ENCODE measurements around the gene EGLN3.

The EGLN3 gene

GRCh38 chr14:33938131-33938949 is 12.5 kb downstream of the EGLN3 start:
- Histone ChIP-seq H3K9ac (ENCODE audit: low read length) (no peak overlapping the region), H3K9me3 (ENCODE audit: low read length) (no peaks in the 10 kb centered on the region), H3K36me3 (ENCODE audit: insufficient read depth, low read length) (no peaks in the 10 kb centered on the region), H3K79me2 (ENCODE audit: insufficient read depth, low read length) (no peaks in the 10 kb centered on the region), H3K27ac (ENCODE audit: low read depth, low read length, poor library complexity, severe bottlenecking) (no peak overlapping the region), H4K20me1 (ENCODE audit: insufficient read depth, low read length) (no peaks in the 10 kb centered on the region), H3K4me1 (ENCODE audit: insufficient read depth, low read length, severe bottlenecking) (peaks cover 11% of the 10 kb centered on the region), H3K4me3 (ENCODE audit: low read depth, low read length, poor library complexity, severe bottlenecking) (no peak overlapping the region), H3K27me3 (ENCODE audit: insufficient read depth, low read length) (no peaks in the 10 kb centered on the region), H3K9me2 (ENCODE audit: low read depth, low read length) (no peaks in the 10 kb centered on the region), H2AFZ (ENCODE audit: low read length) (no peak overlapping the region), H3K4me2 (ENCODE audit: low read length) (no peak overlapping the region; the same call in 1 of the 2 replicates), H3F3A (ENCODE audit: insufficient read depth, low read length) (no peaks in the 10 kb centered on the region)
- TF ChIP-seq EZH2 (IDR thresholded peaks at IDR 0.05; ENCODE audit: borderline replicate concordance, low read length), result no peak
- TF ChIP-seq, protein P1, sequence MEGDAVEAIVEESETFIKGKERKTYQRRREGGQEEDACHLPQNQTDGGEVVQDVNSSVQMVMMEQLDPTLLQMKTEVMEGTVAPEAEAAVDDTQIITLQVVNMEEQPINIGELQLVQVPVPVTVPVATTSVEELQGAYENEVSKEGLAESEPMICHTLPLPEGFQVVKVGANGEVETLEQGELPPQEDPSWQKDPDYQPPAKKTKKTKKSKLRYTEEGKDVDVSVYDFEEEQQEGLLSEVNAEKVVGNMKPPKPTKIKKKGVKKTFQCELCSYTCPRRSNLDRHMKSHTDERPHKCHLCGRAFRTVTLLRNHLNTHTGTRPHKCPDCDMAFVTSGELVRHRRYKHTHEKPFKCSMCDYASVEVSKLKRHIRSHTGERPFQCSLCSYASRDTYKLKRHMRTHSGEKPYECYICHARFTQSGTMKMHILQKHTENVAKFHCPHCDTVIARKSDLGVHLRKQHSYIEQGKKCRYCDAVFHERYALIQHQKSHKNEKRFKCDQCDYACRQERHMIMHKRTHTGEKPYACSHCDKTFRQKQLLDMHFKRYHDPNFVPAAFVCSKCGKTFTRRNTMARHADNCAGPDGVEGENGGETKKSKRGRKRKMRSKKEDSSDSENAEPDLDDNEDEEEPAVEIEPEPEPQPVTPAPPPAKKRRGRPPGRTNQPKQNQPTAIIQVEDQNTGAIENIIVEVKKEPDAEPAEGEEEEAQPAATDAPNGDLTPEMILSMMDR (IDR thresholded peaks at IDR 0.05; ENCODE audit: low read length), result no peak

GRCh38 chr14:33936391-33936790 is 14.5 kb downstream of the EGLN3 start:
- no peak overlapping the region for H3K27ac ChIP-seq (ENCODE audit: low read depth, low read length, poor library complexity, severe bottlenecking)
- H3F3A ChIP-seq (ENCODE audit: insufficient read depth, low read length), result no peaks in the 10 kb centered on the region
- no peaks in the 10 kb centered on the region for H4K20me1 ChIP-seq (ENCODE audit: insufficient read depth, low read length)
- no peaks in the 10 kb centered on the region for H3K9me2 ChIP-seq (ENCODE audit: low read depth, low read length)
- no peaks in the 10 kb centered on the region for H3K27me3 ChIP-seq (ENCODE audit: insufficient read depth, low read length)
- no peaks in the 10 kb centered on the region for H3K36me3 ChIP-seq (ENCODE audit: insufficient read depth, low read length)
- no peak overlapping the region for H2AFZ ChIP-seq (ENCODE audit: low read length)
- no peak for TF ChIP-seq EZH2 (IDR thresholded peaks at IDR 0.05; ENCODE audit: borderline replicate concordance, low read length)
- H3K4me1 ChIP-seq (ENCODE audit: insufficient read depth, low read length, severe bottlenecking), result peaks cover 11% of the 10 kb centered on the region
- H3K4me2 ChIP-seq (ENCODE audit: low read length), result no peak overlapping the region
- H3K9me3 ChIP-seq (ENCODE audit: low read length), result no peaks in the 10 kb centered on the region
- no peaks in the 10 kb centered on the region for H3K79me2 ChIP-seq (ENCODE audit: insufficient read depth, low read length)
- no peak overlapping the region for H3K9ac ChIP-seq (ENCODE audit: low read length)
- no peak overlapping the region for H3K4me3 ChIP-seq (ENCODE audit: low read depth, low read length, poor library complexity, severe bottlenecking)

- H3K27me3 ChIP-seq (ENCODE audit: insufficient read depth, low read length), result no peaks in the 10 kb centered on the region
- H2AFZ ChIP-seq (ENCODE audit: low read length), result no peak overlapping the region
- H4K20me1 ChIP-seq (ENCODE audit: insufficient read depth, low read length), result no peaks in the 10 kb centered on the region
- no peak overlapping the region for H3K9ac ChIP-seq (ENCODE audit: low read length)
- H3K27ac ChIP-seq (ENCODE audit: low read depth, low read length, poor library complexity, severe bottlenecking), result no peak overlapping the region
- H3K9me3 ChIP-seq (ENCODE audit: low read length), result no peaks in the 10 kb centered on the region
- TF ChIP-seq, protein P1 (IDR thresholded peaks at IDR 0.05; ENCODE audit: low read length), result no peak
- no peak for TF ChIP-seq EZH2 (IDR thresholded peaks at IDR 0.05; ENCODE audit: borderline replicate concordance, low read length)
- no peaks in the 10 kb centered on the region for H3K36me3 ChIP-seq (ENCODE audit: insufficient read depth, low read length)
- no peaks in the 10 kb centered on the region for H3K79me2 ChIP-seq (ENCODE audit: insufficient read depth, low read length)
- no peaks in the 10 kb centered on the region for H3F3A ChIP-seq (ENCODE audit: insufficient read depth, low read length)
- H3K4me1 ChIP-seq (ENCODE audit: insufficient read depth, low read length, severe bottlenecking), result peaks cover 11% of the 10 kb centered on the region
- H3K4me2 ChIP-seq (ENCODE audit: low read length), result no peak overlapping the region
- no peak overlapping the region for H3K4me3 ChIP-seq (ENCODE audit: low read depth, low read length, poor library complexity, severe bottlenecking)
- no peaks in the 10 kb centered on the region for H3K9me2 ChIP-seq (ENCODE audit: low read depth, low read length)
These were observed 15.9 kb downstream of the EGLN3 start for GRCh38 chr14:33934938-33935337.

Measured in OCI-LY1 (cell line).